ENCODE data around the gene LPIN1. TPM values are rescaled to one million over a fixed set of nuclear protein-coding genes. Genes with fewer than 3 reads are reported as not detected.

LPIN1 gene
- total and polyA plus RNA-seq, 2 of the 13 experiments (the other 11 are each of a cell fraction or from before 2014, with no cell fraction given), result 9.7 to 19.4 TPM

DNA sequence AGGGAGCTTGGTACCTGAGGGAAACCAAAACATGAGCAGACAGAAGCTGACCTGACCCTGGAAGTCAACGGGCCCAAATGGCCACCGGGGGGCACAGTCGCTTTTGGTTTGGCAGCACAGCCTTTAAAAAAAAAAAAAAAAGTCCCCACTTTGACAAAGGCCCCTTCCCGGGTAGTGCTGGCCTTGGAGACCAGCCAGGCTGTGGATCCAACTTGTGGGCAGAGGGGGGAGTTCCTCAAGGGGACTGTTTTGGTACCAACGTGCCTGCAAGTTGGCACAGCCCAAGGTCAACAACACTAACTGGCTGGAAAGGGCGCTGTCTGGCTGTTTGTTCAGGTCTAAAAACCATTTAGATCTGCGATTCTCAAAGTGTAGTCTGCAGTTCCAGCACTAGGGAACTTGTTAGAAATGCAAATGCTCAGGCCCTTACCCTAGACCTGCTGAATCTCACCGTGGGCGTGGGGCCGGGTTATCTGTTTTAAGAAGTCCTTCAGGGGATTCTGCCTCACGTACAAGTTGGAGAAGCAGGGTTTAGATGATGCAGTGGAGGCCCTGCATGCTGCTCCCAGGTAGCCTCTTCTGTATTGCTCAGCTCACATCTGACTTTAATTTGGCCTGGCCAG, 83.0 kb downstream of the LPIN1 start (continued):
- TF ChIP-seq, protein P1, sequence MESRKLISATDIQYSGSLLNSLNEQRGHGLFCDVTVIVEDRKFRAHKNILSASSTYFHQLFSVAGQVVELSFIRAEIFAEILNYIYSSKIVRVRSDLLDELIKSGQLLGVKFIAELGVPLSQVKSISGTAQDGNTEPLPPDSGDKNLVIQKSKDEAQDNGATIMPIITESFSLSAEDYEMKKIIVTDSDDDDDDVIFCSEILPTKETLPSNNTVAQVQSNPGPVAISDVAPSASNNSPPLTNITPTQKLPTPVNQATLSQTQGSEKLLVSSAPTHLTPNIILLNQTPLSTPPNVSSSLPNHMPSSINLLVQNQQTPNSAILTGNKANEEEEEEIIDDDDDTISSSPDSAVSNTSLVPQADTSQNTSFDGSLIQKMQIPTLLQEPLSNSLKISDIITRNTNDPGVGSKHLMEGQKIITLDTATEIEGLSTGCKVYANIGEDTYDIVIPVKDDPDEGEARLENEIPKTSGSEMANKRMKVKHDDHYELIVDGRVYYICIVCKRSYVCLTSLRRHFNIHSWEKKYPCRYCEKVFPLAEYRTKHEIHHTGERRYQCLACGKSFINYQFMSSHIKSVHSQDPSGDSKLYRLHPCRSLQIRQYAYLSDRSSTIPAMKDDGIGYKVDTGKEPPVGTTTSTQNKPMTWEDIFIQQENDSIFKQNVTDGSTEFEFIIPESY (CRISPR knock-in tag; IDR thresholded peaks at IDR 0.05), result peak; percentile 25; the same call in 1 of the 2 replicates
- no peak for TF ChIP-seq SNRNP70 (IDR thresholded peaks at IDR 0.05; ENCODE audit: low read depth, low read length)
- TF ChIP-seq REXO4 (CRISPR knock-in tag; IDR thresholded peaks at IDR 0.05; ENCODE audit: borderline replicate concordance), result no peak
- TF ChIP-seq, protein P2, sequence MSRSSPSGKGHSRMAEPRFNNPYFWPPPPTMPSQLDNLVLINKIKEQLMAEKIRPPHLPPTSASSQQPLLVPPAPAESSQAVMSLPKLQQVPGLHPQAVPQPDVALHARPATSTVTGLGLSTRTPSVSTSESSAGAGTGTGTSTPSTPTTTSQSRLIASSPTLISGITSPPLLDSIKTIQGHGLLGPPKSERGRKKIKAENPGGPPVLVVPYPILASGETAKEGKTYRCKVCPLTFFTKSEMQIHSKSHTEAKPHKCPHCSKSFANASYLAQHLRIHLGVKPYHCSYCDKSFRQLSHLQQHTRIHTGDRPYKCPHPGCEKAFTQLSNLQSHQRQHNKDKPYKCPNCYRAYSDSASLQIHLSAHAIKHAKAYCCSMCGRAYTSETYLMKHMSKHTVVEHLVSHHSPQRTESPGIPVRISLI (CRISPR knock-in tag; IDR thresholded peaks at IDR 0.05; ENCODE audit: borderline replicate concordance), result peak; percentile 99
- TF ChIP-seq, protein P3, sequence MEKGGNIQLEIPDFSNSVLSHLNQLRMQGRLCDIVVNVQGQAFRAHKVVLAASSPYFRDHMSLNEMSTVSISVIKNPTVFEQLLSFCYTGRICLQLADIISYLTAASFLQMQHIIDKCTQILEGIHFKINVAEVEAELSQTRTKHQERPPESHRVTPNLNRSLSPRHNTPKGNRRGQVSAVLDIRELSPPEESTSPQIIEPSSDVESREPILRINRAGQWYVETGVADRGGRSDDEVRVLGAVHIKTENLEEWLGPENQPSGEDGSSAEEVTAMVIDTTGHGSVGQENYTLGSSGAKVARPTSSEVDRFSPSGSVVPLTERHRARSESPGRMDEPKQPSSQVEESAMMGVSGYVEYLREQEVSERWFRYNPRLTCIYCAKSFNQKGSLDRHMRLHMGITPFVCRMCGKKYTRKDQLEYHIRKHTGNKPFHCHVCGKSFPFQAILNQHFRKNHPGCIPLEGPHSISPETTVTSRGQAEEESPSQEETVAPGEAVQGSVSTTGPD (CRISPR knock-in tag; IDR thresholded peaks at IDR 0.05), result 0 out of 2 replicates have a peak, but pooled peaks have one; percentile 16
- TF ChIP-seq, protein P4, sequence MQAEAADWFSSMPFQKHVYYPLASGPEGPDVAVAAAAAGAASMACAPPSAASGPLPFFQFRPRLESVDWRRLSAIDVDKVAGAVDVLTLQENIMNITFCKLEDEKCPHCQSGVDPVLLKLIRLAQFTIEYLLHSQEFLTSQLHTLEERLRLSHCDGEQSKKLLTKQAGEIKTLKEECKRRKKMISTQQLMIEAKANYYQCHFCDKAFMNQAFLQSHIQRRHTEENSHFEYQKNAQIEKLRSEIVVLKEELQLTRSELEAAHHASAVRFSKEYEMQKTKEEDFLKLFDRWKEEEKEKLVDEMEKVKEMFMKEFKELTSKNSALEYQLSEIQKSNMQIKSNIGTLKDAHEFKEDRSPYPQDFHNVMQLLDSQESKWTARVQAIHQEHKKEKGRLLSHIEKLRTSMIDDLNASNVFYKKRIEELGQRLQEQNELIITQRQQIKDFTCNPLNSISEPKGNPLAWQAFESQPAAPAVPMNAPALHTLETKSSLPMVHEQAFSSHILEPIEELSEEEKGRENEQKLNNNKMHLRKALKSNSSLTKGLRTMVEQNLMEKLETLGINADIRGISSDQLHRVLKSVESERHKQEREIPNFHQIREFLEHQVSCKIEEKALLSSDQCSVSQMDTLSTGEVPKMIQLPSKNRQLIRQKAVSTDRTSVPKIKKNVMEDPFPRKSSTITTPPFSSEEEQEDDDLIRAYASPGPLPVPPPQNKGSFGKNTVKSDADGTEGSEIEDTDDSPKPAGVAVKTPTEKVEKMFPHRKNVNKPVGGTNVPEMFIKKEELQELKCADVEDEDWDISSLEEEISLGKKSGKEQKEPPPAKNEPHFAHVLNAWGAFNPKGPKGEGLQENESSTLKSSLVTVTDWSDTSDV (CRISPR knock-in tag; IDR thresholded peaks at IDR 0.05), result 0 out of 2 replicates have a peak, but pooled peaks have one; percentile 16
- no peak; the same call in 1 of the 2 replicates for TF ChIP-seq KAT7 (CRISPR knock-in tag; IDR thresholded peaks at IDR 0.05; ENCODE audit: borderline replicate concordance)
- TF ChIP-seq ZNF761 (CRISPR knock-in tag; conservative IDR thresholded peaks at IDR 0.05), result peak; percentile 18; the same call in 1 of the 2 replicates
- TF ChIP-seq MED13 (CRISPR knock-in tag; IDR thresholded peaks at IDR 0.05), result no peak; the same call in 1 of the 2 replicates
- peak; percentile 41 for TF ChIP-seq MED1 (CRISPR knock-in tag; IDR thresholded peaks at IDR 0.05)
- TF ChIP-seq ZFP36L2 (CRISPR knock-in tag; IDR thresholded peaks at IDR 0.05), result no peak
- TF ChIP-seq ZNF333 (CRISPR knock-in tag; IDR thresholded peaks at IDR 0.05; ENCODE audit: borderline replicate concordance), result no peak
- TF ChIP-seq ZNF335 (CRISPR knock-in tag; IDR thresholded peaks at IDR 0.05), result no peak
- TF ChIP-seq EP300 (IDR thresholded peaks at IDR 0.05; ENCODE audit: low read depth in 2 of 2, low read length in 2 of 2), result peak in 1 of 2 experiments; percentile 24; a peak in 2 of 4 replicates
- no peak for TF ChIP-seq EP300 (CRISPR knock-in tag; IDR thresholded peaks at IDR 0.05; ENCODE audit: borderline replicate concordance)
- TF ChIP-seq MIER3 (CRISPR knock-in tag; IDR thresholded peaks at IDR 0.05; ENCODE audit: borderline replicate concordance), result 0 out of 2 replicates have a peak, but pooled peaks have one; percentile 28
- TF ChIP-seq SKI (IDR thresholded peaks at IDR 0.05; ENCODE audit: partially characterized antibody), result no peak
- peak; percentile 79 for TF ChIP-seq ZNF501 (CRISPR knock-in tag; IDR thresholded peaks at IDR 0.05)
- peak; percentile 49; the same call in 1 of the 2 replicates for TF ChIP-seq CHD4 (IDR thresholded peaks at IDR 0.05; ENCODE audit: borderline replicate concordance, low read length)
- TF ChIP-seq, protein P5, sequence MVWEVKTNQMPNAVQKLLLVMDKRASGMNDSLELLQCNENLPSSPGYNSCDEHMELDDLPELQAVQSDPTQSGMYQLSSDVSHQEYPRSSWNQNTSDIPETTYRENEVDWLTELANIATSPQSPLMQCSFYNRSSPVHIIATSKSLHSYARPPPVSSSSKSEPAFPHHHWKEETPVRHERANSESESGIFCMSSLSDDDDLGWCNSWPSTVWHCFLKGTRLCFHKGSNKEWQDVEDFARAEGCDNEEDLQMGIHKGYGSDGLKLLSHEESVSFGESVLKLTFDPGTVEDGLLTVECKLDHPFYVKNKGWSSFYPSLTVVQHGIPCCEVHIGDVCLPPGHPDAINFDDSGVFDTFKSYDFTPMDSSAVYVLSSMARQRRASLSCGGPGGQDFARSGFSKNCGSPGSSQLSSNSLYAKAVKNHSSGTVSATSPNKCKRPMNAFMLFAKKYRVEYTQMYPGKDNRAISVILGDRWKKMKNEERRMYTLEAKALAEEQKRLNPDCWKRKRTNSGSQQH (CRISPR knock-in tag; IDR thresholded peaks at IDR 0.05; ENCODE audit: low read depth), result no peak
- no peak for TF ChIP-seq ZFP41 (CRISPR knock-in tag; IDR thresholded peaks at IDR 0.05; ENCODE audit: borderline replicate concordance)
